Trophoblast cell (in vitro differentiated cells and primary cell): Measurements from ENCODE around the gene CDCP1.

Source experiments
- DNase-seq, 2 donors: peaks; one replicate each; pipeline ENCODE4 v3.0.0-alpha.2; 2016
- H2AFZ ChIP-seq: 2 replicates; pipeline ENCODE4 v1.6.1; 2013; ENCODE audit warnings: low read length, moderate library complexity, mild to moderate bottlenecking; ENCODE audit not compliant: insufficient read depth, poor library complexity
- H2AK5ac ChIP-seq: 2 replicates; pipeline ENCODE4 v1.6.1; 2013; ENCODE audit warnings: mild to moderate bottlenecking, low read length
- H2BK120ac ChIP-seq: 2 replicates; pipeline ENCODE4 v1.6.1; 2013; ENCODE audit warnings: low read length, mild to moderate bottlenecking, moderate library complexity; ENCODE audit not compliant: insufficient read depth, poor library complexity
- H2BK12ac ChIP-seq: 2 replicates; pipeline ENCODE4 v1.6.1; 2013; ENCODE audit warnings: mild to moderate bottlenecking, low read length, moderate library complexity
- H2BK5ac ChIP-seq: 2 replicates; pipeline ENCODE4 v1.6.1; 2013; ENCODE audit warnings: low read length, low read depth, moderate library complexity, mild to moderate bottlenecking; ENCODE audit not compliant: poor library complexity
- H3K14ac ChIP-seq: 2 replicates; pipeline ENCODE4 v1.6.1; 2013; ENCODE audit warnings: mild to moderate bottlenecking, low read length
- H3K18ac ChIP-seq: 2 replicates; pipeline ENCODE4 v1.6.1; 2013; ENCODE audit warnings: mild to moderate bottlenecking, low read length
- H3K23ac ChIP-seq: 2 replicates; pipeline ENCODE4 v1.6.1; 2013; ENCODE audit warnings: low read length
- H3K27ac ChIP-seq: 2 replicates; pipeline ENCODE4 v1.5.1; 2013; ENCODE audit warnings: low read depth, mild to moderate bottlenecking, inconsistent platforms, low read length, moderate library complexity
- H3K27me3 ChIP-seq: 2 replicates; pipeline ENCODE4 v1.6.1; 2013; ENCODE audit warnings: inconsistent platforms, mild to moderate bottlenecking, low read length, moderate library complexity; ENCODE audit not compliant: insufficient read depth
- H3K36me3 ChIP-seq, 2 experiments: 1 replicate in 1 of 2; 2 replicates in 1 of 2; pipeline ENCODE4 v1.6.1; 2013; ENCODE audit warnings: low read length in 2 of 2, mild to moderate bottlenecking in 2 of 2, moderate library complexity in 1 of 2; ENCODE audit not compliant: insufficient read depth in 2 of 2, control insufficient read depth in 1 of 2
- H3K4ac ChIP-seq: 2 replicates; pipeline ENCODE4 v1.6.1; 2013; ENCODE audit warnings: low read depth, mild to moderate bottlenecking, low read length, moderate library complexity
- H3K4me1 ChIP-seq, 2 experiments: 1 replicate in 1 of 2; 2 replicates in 1 of 2; pipeline ENCODE4 v1.6.1; 2013; ENCODE audit warnings: low read length in 2 of 2, mild to moderate bottlenecking in 2 of 2, moderate library complexity in 1 of 2; ENCODE audit not compliant: insufficient read depth in 2 of 2, control insufficient read depth in 1 of 2
- H3K4me2 ChIP-seq: 2 replicates; pipeline ENCODE4 v1.6.1; 2013; ENCODE audit warnings: inconsistent platforms, mild to moderate bottlenecking, low read length, moderate library complexity
- H3K4me3 ChIP-seq: 2 replicates; pipeline ENCODE4 v1.5.1; 2013; ENCODE audit warnings: mild to moderate bottlenecking, low read depth, low read length, inconsistent platforms
- H3K79me1 ChIP-seq: one replicate; pipeline ENCODE4 v1.6.1; 2013; ENCODE audit warnings: low read length
- H3K79me2 ChIP-seq: 2 replicates; pipeline ENCODE4 v1.6.1; 2013; ENCODE audit warnings: low read length, mild to moderate bottlenecking; ENCODE audit not compliant: control insufficient read depth, insufficient read depth, poor library complexity
- H3K9ac ChIP-seq: 2 replicates; pipeline ENCODE4 v1.6.1; 2013; ENCODE audit warnings: mild to moderate bottlenecking, low read length
- H3K9me3 ChIP-seq: 2 replicates; pipeline ENCODE4 v1.6.1; 2013; ENCODE audit warnings: low read depth, mild to moderate bottlenecking, control low read depth, inconsistent platforms, low read length; ENCODE audit not compliant: insufficient read depth
- H4K12ac ChIP-seq: 2 replicates; pipeline ENCODE4 v1.6.1; 2013; ENCODE audit warnings: low read depth, mild to moderate bottlenecking, low read length, moderate library complexity
- H4K8ac ChIP-seq: 2 replicates; pipeline ENCODE4 v1.6.1; 2013; ENCODE audit warnings: low read depth, mild to moderate bottlenecking, low read length, moderate library complexity
- H4K91ac ChIP-seq: one replicate; pipeline ENCODE4 v1.6.1; 2013; ENCODE audit warnings: low read depth, mild to moderate bottlenecking, low read length, moderate library complexity
- WGBS: extraction: QIAGEN DNeasy Blood & Tissue Kit; methylation state at CpG from one replicate; pipeline ENCODE4 v1.1.7; 2013; ENCODE audit warnings: missing lambda C conversion rate; ENCODE audit not compliant: insufficient read length, insufficient coverage; ENCODE audit errors: extremely low coverage; 5-methylcytosine and 5-hydroxymethylcytosine counted together

CDCP1 gene

GRCh38 chr3:45166321-45166879 lies 20.2 kb upstream of the CDCP1 start:
- no peaks in the 10 kb centered on the region for H3K79me2 ChIP-seq
- H3K14ac ChIP-seq, result peak overlapping the region; percentile 47
- no peak overlapping the region for H2BK5ac ChIP-seq
- H3K36me3 ChIP-seq, result no peaks in the 10 kb centered on the region
- no peak overlapping the region for H2AFZ ChIP-seq
- peaks cover 6% of the 10 kb centered on the region for H3K79me1 ChIP-seq
- H4K12ac ChIP-seq, result no peak overlapping the region
- H2AK5ac ChIP-seq, result peak overlapping the region; percentile 18
- H3K27me3 ChIP-seq, result no peaks in the 10 kb centered on the region
- H3K23ac ChIP-seq, result no peak overlapping the region
- peak overlapping the region; percentile 28 for H3K4ac ChIP-seq
- H3K9me3 ChIP-seq, result peaks cover 2% of the 10 kb centered on the region
- no peak overlapping the region for H3K9ac ChIP-seq
- DNase-seq, result no peak
- H3K18ac ChIP-seq, result no peak overlapping the region
- H3K4me2 ChIP-seq, result no peak overlapping the region
- no CpG with 5 or more reads among the region's 3 CpGs for WGBS
- peak overlapping the region; percentile 83 for H2BK12ac ChIP-seq
- peak overlapping the region; percentile 60 for H2BK120ac ChIP-seq
- H4K8ac ChIP-seq, result peak overlapping the region; percentile 32
- no peak overlapping the region for H3K27ac ChIP-seq
- H3K4me1 ChIP-seq, result peaks cover 14 to 16% of the 10 kb centered on the region in 2 experiments
- peak overlapping the region; percentile 73 for H4K91ac ChIP-seq
- H3K4me3 ChIP-seq, result no peak overlapping the region

DNA sequence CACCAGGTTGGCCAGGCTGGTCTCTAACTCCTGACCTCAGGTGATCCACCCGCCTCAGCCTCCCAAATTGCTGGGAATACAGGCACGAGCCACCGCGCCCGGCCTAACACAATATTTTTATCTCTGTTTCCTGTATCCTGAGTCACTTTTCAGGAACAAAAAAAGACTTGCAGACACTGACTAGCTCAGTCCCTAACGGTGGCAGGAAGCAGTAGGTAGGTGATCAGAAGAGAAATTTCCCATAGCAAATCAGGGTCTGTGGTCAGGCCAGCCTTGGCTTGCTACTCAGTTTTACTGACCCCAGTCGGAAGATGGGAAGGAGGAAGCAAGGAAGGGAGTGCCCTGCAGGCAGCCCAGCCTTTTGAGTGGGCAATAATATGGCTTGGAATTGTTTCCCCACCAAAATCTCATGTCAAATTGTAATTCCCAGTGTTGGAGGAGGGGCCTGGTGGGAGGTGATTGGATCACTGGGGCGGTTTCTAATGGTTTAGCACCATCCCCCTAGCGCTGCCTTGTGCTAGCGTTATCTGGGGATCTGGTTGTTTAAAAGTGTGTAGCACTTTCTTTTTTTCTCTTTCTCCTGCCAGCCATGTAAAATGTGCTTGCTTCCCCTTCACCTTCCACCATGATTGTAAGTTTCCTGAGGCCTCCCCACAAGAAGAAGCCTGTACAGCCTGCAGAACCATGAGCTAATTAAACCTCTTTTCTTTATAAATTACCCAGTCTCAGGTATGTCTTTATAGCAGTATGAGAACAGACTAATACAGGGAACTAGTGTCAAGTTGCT lies 19.5 kb upstream of the CDCP1 start:
- H3K14ac ChIP-seq, result no peak overlapping the region
- no peak overlapping the region for H2BK120ac ChIP-seq
- no peak overlapping the region for H2AK5ac ChIP-seq
- no peak overlapping the region for H3K4me2 ChIP-seq
- H3K9ac ChIP-seq, result no peak overlapping the region
- no peak overlapping the region for H3K23ac ChIP-seq
- H3K36me3 ChIP-seq, result no peaks in the 10 kb centered on the region
- WGBS, result no CpG with 5 or more reads among the region's 10 CpGs
- H3K4me3 ChIP-seq, result no peak overlapping the region
- H3K9me3 ChIP-seq, result peaks cover 2% of the 10 kb centered on the region
- no peak overlapping the region for H2BK5ac ChIP-seq
- no peak overlapping the region for H4K12ac ChIP-seq
- no peak overlapping the region for H3K4ac ChIP-seq
- no peak overlapping the region for H2BK12ac ChIP-seq
- DNase-seq, result no peak
- H4K91ac ChIP-seq, result no peak overlapping the region
- no peak overlapping the region for H3K27ac ChIP-seq
- no peak overlapping the region for H2AFZ ChIP-seq
- H3K79me1 ChIP-seq, result peaks cover 6% of the 10 kb centered on the region
- H3K18ac ChIP-seq, result no peak overlapping the region
- no peaks in the 10 kb centered on the region for H3K27me3 ChIP-seq
- no peaks in the 10 kb centered on the region for H3K79me2 ChIP-seq
- no peak overlapping the region for H4K8ac ChIP-seq
- H3K4me1 ChIP-seq, result peaks cover 14 to 16% of the 10 kb centered on the region in 2 experiments

GRCh38 chr3:45164056-45164455 lies 17.9 kb upstream of the CDCP1 start:
- no peak overlapping the region for H4K91ac ChIP-seq
- H3K23ac ChIP-seq, result no peak overlapping the region
- H3K4me2 ChIP-seq, result no peak overlapping the region
- no peak overlapping the region for H3K18ac ChIP-seq
- H3K9me3 ChIP-seq, result peaks cover 2% of the 10 kb centered on the region
- H3K27ac ChIP-seq, result no peak overlapping the region
- H2BK5ac ChIP-seq, result no peak overlapping the region
- no peak overlapping the region for H2AK5ac ChIP-seq
- peaks cover 7 to 8% of the 10 kb centered on the region in 2 experiments for H3K4me1 ChIP-seq
- no peak for DNase-seq
- H3K4ac ChIP-seq, result no peak overlapping the region
- no peaks in the 10 kb centered on the region for H3K27me3 ChIP-seq
- no peak overlapping the region for H2AFZ ChIP-seq
- no peak overlapping the region for H4K8ac ChIP-seq
- no peak overlapping the region for H3K9ac ChIP-seq
- no CpG with 5 or more reads among the region's 4 CpGs for WGBS
- H4K12ac ChIP-seq, result no peak overlapping the region
- H3K79me1 ChIP-seq, result peaks cover 6% of the 10 kb centered on the region
- H2BK120ac ChIP-seq, result no peak overlapping the region
- H2BK12ac ChIP-seq, result no peak overlapping the region
- no peaks in the 10 kb centered on the region for H3K79me2 ChIP-seq
- H3K14ac ChIP-seq, result no peak overlapping the region
- no peaks in the 10 kb centered on the region for H3K36me3 ChIP-seq
- H3K4me3 ChIP-seq, result no peak overlapping the region

GRCh38 chr3:45163481-45163880 lies 17.3 kb upstream of the CDCP1 start:
- H3K4me1 ChIP-seq, result peaks cover 7 to 8% of the 10 kb centered on the region in 2 experiments
- no peak overlapping the region for H4K8ac ChIP-seq
- no peak overlapping the region for H2BK12ac ChIP-seq
- H4K91ac ChIP-seq, result no peak overlapping the region
- no peaks in the 10 kb centered on the region for H3K36me3 ChIP-seq
- no peak overlapping the region for H2AFZ ChIP-seq
- H3K27ac ChIP-seq, result no peak overlapping the region
- H3K27me3 ChIP-seq, result no peaks in the 10 kb centered on the region
- no peak overlapping the region for H3K4me3 ChIP-seq
- no peak overlapping the region for H4K12ac ChIP-seq
- H3K79me1 ChIP-seq, result peaks cover 6% of the 10 kb centered on the region
- no peak overlapping the region for H3K4me2 ChIP-seq
- no peak for DNase-seq
- no peak overlapping the region for H2BK5ac ChIP-seq
- no peak overlapping the region for H3K23ac ChIP-seq
- H3K4ac ChIP-seq, result no peak overlapping the region
- no peak overlapping the region for H3K14ac ChIP-seq
- no CpG with 5 or more reads among the region's 6 CpGs for WGBS
- H2BK120ac ChIP-seq, result no peak overlapping the region
- H2AK5ac ChIP-seq, result no peak overlapping the region
- no peaks in the 10 kb centered on the region for H3K79me2 ChIP-seq
- H3K9me3 ChIP-seq, result peaks cover 2% of the 10 kb centered on the region
- H3K18ac ChIP-seq, result no peak overlapping the region
- H3K9ac ChIP-seq, result no peak overlapping the region
